Endothelial cell of hepatic sinusoid (primary cell): Measurements from ENCODE around the gene ERFL.
"Not testable (repeated sequence)": the region's sequence is repeated elsewhere in the genome, so short reads cannot be mapped to it uniquely, and the experiment has no call there.

ENCODE experiments used
- in situ Hi-C: cut with HindIII; loops from 2 replicates; pipeline ENCODE4 v1.10.0; 2017; ENCODE audit warnings: low sequenced_read_pairs

Gene ERFL

DNA sequence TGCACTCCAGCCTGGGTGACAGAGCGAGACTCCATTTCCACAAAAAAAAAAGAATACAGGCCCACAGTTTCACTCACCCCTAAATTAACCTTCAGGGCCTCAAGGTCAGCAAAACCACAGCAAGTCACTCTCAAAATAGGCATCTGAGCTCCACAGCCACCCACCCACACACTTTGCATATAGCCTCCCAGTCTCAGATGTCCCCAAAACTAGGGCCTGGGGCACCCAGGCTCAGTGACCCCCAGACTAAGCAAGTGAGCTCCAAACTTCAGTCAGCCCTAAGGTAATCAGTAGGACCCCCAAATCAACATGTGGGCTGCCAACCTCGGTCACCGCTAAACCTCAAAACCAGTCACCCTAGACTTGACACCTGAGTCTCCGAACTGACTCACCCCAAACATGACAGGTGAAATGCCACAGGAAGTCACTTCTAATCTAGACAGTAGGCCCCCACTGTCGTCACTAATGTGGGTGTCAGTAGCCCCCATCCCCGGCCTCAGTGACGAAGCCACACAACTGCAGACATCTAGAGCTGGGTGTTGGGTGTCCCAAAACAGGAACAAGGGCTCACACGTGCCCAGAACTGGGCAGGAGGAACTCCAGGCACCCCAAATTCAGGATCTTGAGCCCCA lies 17.0 kb upstream of the ERFL start:
- in situ Hi-C loops = no loop called here

DNA sequence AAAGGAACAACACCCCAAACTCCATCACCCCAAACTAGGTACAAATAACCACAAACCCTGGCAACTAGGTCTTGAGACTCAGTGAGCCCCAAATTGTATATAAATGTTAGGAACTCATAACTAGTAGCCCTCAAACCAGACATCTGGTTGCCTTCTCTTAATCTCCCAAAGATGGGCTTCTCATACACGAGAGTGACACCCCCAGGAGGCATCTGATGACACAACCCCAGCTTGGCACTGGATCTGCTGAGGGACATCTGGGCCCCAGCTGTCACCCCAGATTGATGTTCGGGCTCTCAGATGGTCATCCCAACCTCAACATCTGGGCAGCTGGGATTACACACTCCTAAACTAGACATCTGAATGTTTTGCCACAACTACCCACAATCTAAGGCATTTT lies 16.1 kb upstream of the ERFL start:
- in situ Hi-C loops = no loop called here

GRCh38 chr19:41941410-41942202 lies 13.4 kb upstream of the ERFL start:
- in situ Hi-C loops = no loop called here

GRCh38 chr19:41940731-41941409 lies 12.6 kb upstream of the ERFL start:
- in situ Hi-C loops = no loop called here

DNA sequence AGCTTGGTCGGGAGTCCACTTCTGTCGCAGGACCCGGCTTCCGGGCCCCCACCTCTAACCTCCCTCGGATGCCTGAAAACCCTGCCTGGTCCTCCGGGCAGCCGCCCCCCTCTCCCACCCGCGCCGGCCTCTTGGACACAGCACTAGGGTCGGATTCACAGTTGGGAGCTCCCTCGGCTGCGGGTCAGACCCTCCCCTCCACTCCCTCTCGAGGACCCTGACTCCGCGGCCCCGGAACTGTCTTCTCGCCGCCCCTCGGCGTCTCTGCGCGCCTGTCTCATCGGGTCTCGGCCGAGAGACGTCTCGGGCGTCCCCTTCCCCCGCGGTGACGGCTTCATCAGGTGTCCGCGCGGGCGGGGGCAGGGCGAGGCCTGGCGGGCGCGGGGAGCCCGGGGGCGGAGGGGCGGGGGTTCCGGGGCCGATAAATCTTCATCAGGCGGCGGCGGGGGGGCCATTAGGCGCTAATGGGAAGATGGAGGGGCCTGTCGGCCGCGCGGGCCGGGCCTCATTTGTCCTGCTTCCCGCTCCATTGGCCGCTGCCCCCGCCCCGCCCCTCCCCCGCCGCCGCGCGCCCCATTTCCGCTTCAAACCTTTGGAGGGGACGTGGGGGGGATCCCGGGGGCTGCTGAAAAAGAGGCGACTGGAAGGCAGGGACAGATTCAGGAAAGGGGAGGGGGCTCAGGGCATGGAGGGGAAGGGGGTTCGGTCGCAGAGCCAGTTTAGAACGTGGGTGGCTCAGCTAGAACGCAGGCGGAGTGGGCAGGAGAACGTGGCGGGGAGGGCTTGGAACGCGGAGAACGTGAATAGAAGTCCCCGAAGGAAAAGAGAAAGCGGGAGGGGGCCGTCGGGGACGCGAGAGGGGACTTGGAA lies 11.8 kb upstream of the ERFL start:
- in situ Hi-C loops = no loop called here

GRCh38 chr19:41939209-41939608 lies 11.0 kb upstream of the ERFL start:
- in situ Hi-C loops = not testable (repeated sequence)

- in situ Hi-C loops = no loop called here
Observed at GRCh38 chr19:41937525-41938468, 9.5 kb upstream of the ERFL start.

DNA sequence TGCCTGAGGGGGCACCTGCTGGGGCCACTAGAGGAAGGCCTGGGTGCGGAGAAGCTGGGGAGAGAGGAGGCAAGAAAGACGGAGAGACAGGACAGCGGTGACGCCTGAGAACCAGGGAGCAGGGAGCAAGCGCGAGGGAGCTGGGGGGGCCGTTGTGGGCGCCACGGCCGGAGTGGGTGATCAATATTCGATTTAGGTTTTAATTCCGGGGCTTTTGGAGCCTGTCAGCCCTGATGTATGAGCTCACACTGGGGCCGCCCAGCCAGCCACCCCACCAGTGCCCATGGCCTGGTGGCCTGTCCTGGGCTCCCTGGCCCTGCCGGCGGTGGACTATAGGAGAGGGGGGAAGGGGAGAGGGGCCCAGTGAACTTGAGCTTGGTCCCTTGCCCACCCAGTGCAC lies 8.7 kb upstream of the ERFL start:
- in situ Hi-C loops = no loop called here

GRCh38 chr19:41936416-41936850 lies 8.2 kb upstream of the ERFL start:
- in situ Hi-C loops = no loop called here

DNA sequence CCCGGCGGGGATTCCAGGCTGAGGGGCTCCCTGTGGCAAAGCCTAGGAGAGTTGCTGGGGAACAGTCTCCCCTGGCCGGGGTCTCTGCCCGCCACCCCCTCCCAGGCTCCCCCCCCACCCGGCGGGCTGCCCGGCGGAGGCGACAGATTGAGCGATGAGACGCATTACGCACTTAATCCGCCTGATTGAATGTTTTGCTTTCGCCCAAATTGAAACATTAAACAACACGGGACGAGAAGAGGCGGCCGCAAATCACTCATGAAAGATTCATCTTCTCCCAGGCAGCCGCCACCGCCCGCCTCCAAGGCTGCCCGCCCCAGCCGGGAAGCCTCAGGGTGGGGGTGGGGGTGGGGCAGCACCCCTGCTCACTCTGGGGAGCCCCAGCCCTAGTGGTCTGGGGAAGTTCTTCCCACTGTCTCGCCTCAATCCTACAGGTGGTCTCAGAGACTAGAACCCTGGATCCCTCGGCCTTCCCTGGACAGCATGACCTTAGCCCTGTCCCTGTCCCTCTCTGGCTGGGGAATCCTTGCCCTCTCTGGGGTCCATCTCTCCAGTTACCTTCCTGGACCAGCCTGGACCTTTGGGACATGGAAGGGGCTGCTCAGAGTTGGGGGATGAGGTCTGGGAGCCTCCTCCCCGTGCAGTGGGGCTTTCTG lies 7.6 kb upstream of the ERFL start:
- in situ Hi-C loops = no loop called here

- in situ Hi-C loops = no loop called here
Observed at GRCh38 chr19:41934849-41935374, 6.7 kb upstream of the ERFL start.

DNA sequence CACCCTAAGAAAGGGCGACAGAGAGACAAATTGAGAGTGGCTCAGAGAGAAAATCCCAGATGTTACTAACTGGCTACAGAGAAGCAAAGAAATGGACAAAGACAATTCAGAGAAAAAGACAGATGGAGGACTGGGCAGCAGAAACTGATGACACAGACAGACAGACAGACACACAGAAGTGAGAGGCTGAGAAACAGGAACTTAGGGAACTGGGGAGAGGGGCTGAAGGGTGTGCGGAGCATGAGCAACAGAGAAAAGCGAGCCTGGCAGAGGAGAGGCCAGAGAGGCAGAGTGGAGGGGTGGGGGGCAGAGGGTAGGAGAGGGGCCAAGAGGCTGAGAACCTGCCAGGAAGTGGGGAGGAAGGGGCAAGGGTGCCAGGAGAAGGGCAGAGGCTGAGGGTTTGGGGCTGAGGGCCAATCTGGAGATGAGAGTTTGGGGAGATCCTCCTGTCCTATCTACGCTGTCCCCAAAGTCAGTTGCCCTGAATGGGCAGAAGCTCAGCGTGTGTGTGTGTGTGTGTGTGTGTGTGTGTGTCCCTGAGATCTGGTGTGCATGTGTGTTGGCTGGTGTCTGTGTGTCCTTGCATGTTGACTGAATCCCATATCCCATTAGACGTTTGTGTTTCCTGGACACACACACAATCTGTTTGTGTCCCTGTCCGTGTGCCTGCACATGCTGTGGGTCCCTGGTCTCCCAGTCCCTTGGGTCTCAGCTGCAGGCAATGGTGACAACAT lies 5.6 kb upstream of the ERFL start:
- in situ Hi-C loops = no loop called here

DNA sequence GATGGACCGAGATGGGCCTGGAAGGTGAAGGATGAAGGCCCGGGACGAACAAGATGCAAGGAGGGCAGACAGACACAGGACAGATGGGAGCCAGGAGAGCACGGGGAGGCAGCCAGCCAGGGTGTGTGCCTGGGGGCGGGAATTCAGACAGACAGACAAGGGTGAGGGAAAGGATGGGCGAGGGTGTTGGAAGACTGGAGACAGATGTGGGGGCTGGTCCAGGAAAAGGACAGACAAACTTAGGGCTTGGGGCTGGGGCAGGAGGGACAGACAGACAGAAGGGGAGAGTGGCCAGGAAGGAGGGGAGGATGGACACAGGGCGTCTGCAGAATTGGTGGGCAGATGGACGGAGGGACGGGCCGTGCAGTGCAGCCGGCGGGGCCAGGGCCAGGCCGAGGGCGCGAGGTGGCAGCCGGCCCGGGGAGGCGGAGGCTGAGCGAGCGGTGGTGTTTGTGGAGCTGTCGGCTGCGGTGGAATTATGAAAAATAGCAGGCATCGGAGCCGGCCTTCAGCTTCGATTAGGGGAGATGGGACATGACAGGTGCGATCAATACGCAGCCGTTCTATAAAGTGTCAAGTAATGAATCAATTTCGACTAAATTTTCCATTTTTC lies 4.6 kb upstream of the ERFL start:
- in situ Hi-C loops = no loop called here

DNA sequence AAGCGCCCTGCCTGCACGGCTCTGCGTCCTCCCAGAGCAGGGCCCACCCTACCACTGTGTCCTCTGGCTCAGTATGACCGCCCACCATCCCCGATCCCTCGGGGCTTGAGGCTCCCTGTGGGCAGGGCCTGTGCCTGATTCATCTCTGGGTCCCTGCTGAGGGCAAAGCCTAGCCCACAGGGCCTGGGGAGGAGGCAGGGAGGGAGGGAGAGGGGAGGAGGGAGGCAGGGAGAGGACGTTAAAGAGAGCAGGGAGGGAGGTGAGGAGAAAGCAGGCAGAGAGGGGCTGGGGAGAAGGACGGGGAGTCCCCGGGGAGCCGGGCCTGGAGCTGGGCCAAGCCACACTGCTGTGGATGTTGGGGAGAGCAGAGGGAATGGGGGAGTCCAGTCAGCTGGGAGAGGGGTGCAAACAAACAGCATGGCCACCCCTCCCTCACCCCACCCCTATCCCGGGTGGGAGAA lies 4.0 kb upstream of the ERFL start:
- in situ Hi-C loops = no loop called here

- in situ Hi-C loops = no loop called here
Observed at GRCh38 chr19:41930926-41931592, 2.8 kb upstream of the ERFL start.

GRCh38 chr19:41930322-41930722 lies 2.1 kb upstream of the ERFL start:
- in situ Hi-C loops = no loop called here

DNA sequence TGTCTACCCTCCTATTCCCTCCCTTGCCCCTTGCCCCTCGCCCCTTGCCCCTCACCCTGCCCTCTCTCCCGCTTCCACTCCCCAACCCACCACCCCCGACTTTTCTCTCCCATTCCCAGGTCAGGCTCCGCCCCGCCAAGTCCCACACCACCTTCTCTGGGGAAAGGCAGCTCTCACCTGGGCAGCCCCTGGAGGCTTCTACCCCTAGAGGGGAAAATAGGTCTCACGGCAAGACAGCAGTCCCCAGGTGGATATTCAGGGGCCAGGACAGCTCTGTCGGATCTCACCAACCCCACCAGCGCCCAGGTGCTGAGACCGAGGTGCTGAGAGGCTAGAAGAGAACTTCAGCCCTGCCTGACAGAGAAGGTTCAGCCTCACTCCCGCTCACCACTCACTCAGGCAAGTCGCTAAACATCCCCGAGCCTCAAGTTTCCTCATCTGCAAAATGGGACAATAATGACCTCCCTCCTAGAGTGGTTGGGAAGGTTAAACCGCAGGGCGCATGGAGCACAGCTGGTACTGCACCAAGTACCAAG lies 1.4 kb upstream of the ERFL start:
- in situ Hi-C loops = no loop called here
